Astrocyte (in vitro differentiated cells and primary cell): ENCODE measurements around the gene DDX59.

Experiments
- EZH2 ChIP-seq: IDR thresholded peaks from 2 replicates; pipeline ENCODE4 v1.6.1; 2012; ENCODE audit warnings: mild to moderate bottlenecking, low read length, inconsistent platforms; ENCODE audit not compliant: insufficient read depth
- TF ChIP-seq, protein P1 (sequence below): IDR thresholded peaks from 2 replicates; pipeline ENCODE4 v1.5.1; 2011; ENCODE audit warnings: low read depth, mild to moderate bottlenecking, inconsistent platforms, low read length, moderate library complexity; ENCODE audit not compliant: insufficient read depth

- TF ChIP-seq EZH2 = no peak
- TF ChIP-seq, protein P1, sequence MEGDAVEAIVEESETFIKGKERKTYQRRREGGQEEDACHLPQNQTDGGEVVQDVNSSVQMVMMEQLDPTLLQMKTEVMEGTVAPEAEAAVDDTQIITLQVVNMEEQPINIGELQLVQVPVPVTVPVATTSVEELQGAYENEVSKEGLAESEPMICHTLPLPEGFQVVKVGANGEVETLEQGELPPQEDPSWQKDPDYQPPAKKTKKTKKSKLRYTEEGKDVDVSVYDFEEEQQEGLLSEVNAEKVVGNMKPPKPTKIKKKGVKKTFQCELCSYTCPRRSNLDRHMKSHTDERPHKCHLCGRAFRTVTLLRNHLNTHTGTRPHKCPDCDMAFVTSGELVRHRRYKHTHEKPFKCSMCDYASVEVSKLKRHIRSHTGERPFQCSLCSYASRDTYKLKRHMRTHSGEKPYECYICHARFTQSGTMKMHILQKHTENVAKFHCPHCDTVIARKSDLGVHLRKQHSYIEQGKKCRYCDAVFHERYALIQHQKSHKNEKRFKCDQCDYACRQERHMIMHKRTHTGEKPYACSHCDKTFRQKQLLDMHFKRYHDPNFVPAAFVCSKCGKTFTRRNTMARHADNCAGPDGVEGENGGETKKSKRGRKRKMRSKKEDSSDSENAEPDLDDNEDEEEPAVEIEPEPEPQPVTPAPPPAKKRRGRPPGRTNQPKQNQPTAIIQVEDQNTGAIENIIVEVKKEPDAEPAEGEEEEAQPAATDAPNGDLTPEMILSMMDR = no peak
Observed at GRCh38 chr1:200708769-200709168, 39.1 kb upstream of the DDX59 start.
